ENCODE results near the gene WDR27. TPM values are rescaled to one million over a fixed set of nuclear protein-coding genes. Genes with fewer than 3 reads are reported as not detected.

WDR27 gene
- total RNA-seq, 1 donor, result 18.1 TPM

GRCh38 chr6:169723200-169723909 is 21.5 kb upstream of the WDR27 start:
- TF ChIP-seq CTCF (IDR thresholded peaks at IDR 0.05; ENCODE audit: insufficient read depth, low read depth, low read length), result no peak
- peak; percentile 76 for DNase-seq (ENCODE audit: low read depth)
- peak overlapping the region; percentile 66 for H3K4me3 ChIP-seq (ENCODE audit: low read depth, low read length)

- TF ChIP-seq CTCF (IDR thresholded peaks at IDR 0.05; ENCODE audit: insufficient read depth, low read depth, low read length), result no peak
- peak overlapping the region; percentile 66 for H3K4me3 ChIP-seq (ENCODE audit: low read depth, low read length)
- peak; percentile 79 for DNase-seq (ENCODE audit: low read depth)
These were observed 20.8 kb upstream of the WDR27 start for GRCh38 chr6:169722362-169723199.

- DNase-seq (ENCODE audit: low read depth), result no peak
- TF ChIP-seq CTCF (IDR thresholded peaks at IDR 0.05; ENCODE audit: insufficient read depth, low read depth, low read length), result peak; percentile 6
- no peak overlapping the region for H3K4me3 ChIP-seq (ENCODE audit: low read depth, low read length)
These were observed 18.5 kb upstream of the WDR27 start for GRCh38 chr6:169720207-169720855.

GRCh38 chr6:169719117-169719516 is 17.3 kb upstream of the WDR27 start:
- no peak for DNase-seq (ENCODE audit: low read depth)
- TF ChIP-seq CTCF (IDR thresholded peaks at IDR 0.05; ENCODE audit: insufficient read depth, low read depth, low read length), result no peak
- H3K4me3 ChIP-seq (ENCODE audit: low read depth, low read length), result no peak overlapping the region

- TF ChIP-seq CTCF (IDR thresholded peaks at IDR 0.05; ENCODE audit: insufficient read depth, low read depth, low read length), result no peak
These were observed 12.8 kb upstream of the WDR27 start for GRCh38 chr6:169714595-169714994.

GRCh38 chr6:169714178-169714577 is 12.3 kb upstream of the WDR27 start:
- no peak for TF ChIP-seq CTCF (IDR thresholded peaks at IDR 0.05; ENCODE audit: insufficient read depth, low read depth, low read length)
- H3K4me3 ChIP-seq (ENCODE audit: low read depth, low read length), result no peak overlapping the region
- no peak for DNase-seq (ENCODE audit: low read depth)

More at GRCh38 chr6:169714595-169714994, 12.8 kb upstream of the WDR27 start:
- DNase-seq (ENCODE audit: low read depth), result no peak
- H3K4me3 ChIP-seq (ENCODE audit: low read depth, low read length), result no peak overlapping the region

Measured in fibroblast of villous mesenchyme (primary cell).